GM21528 (cell line): Measurements from ENCODE around the gene COL6A2.
"Not testable (repeated sequence)": the region's sequence is repeated elsewhere in the genome, so short reads cannot be mapped to it uniquely, and the experiment has no call there.

Experiments used
- ATAC-seq: cut with Tn5 transposase; IDR thresholded peaks from one replicate; pipeline ENCODE4 v1.9.1; 2021; ENCODE audit warnings: mild to moderate bottlenecking, moderate library complexity; ENCODE audit not compliant: unreplicated experiment, low FRiP score

Gene COL6A2

GRCh38 chr21:46163380-46163779, 65.5 kb downstream of the COL6A2 start:
- no peak for ATAC-seq

- ATAC-seq, result no peak
These were observed 67.2 kb downstream of the COL6A2 start for GRCh38 chr21:46165098-46165497.

- ATAC-seq, result no peak
These were observed 70.3 kb downstream of the COL6A2 start for GRCh38 chr21:46168238-46168637.

- no peak for ATAC-seq
These were observed 70.9 kb downstream of the COL6A2 start for GRCh38 chr21:46168659-46169386.

- not testable (repeated sequence) for ATAC-seq
These were observed 72.7 kb downstream of the COL6A2 start for GRCh38 chr21:46170436-46171193.

GRCh38 chr21:46171585-46171984, 73.7 kb downstream of the COL6A2 start:
- no peak for ATAC-seq

- no peak for ATAC-seq
These were observed 74.3 kb downstream of the COL6A2 start for GRCh38 chr21:46171996-46172862.

GRCh38 chr21:46172863-46173528, 75.1 kb downstream of the COL6A2 start:
- ATAC-seq, result no peak

- no peak for ATAC-seq
These were observed 75.7 kb downstream of the COL6A2 start for GRCh38 chr21:46173573-46173972.

GRCh38 chr21:46176443-46177129, 78.7 kb downstream of the COL6A2 start:
- ATAC-seq, result not testable (repeated sequence)

- no peak for ATAC-seq
These were observed 81.0 kb downstream of the COL6A2 start for GRCh38 chr21:46178961-46179360.
